Measurements from ENCODE around the gene CYP4Z1. TPM values are rescaled to one million over a fixed set of nuclear protein-coding genes. Genes with fewer than 3 reads are reported as not detected.

The CYP4Z1 gene
- total RNA-seq, 1 experiment from 2014 or later: not detected

DNA sequence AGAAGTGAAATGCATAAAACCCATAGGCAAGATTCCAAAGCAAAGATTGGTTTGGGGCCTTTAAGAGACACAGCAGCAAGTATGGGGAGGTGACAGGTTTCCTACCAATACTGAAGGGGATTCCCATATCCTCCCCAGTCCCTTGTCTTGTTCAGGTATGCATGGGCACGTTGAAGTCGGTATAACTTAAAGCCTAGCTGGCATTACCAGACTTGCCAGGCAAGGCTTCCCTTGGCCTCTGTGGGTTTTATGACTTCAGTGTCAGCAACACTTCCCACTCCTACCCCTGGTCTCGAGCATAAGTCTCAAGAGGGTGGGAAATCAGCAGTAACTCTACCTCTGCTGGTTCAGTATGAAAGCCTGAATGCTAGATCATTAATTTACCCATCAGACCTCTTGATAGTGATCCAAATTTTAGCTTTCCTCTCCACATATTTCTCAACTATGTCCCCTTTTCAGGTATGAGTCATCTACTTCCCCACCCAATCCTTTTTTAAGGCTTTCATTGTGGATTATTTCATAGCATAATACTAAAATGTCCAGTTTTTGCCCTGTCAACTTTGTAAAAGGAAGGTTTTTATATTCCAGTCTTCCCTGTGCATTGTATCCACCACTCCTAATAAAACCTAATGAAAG is 36.7 kb upstream of the CYP4Z1 start:
- CTCF ChIA-PET: no interaction called here
- H3K9ac ChIP-seq (ENCODE audit: low read length): peak overlapping the region; percentile 37; the same call in 1 of the 2 replicates
- H3K9me3 ChIP-seq (ENCODE audit: low read length): no peaks in the 10 kb centered on the region
- H3K4me2 ChIP-seq (ENCODE audit: low read length): peak overlapping the region; percentile 45
- no TSS peak for BruUV-seq (replicated peaks)
- H3K79me2 ChIP-seq (ENCODE audit: low read length): no peaks in the 10 kb centered on the region
- intact Hi-C loops (cut with micrococcal nuclease): no loop called here
- H3K27ac ChIP-seq (ENCODE audit: low read length): peak overlapping the region; percentile 82
- no peaks in the 10 kb centered on the region for H3K9me2 ChIP-seq (replicated peaks; ENCODE audit: low read length)
- 0 out of 2 replicates have a peak overlapping the region, but pooled peaks have one; percentile 9 for H3K4me3 ChIP-seq (ENCODE audit: low read length)
- no peaks in the 10 kb centered on the region for H3F3A ChIP-seq (ENCODE audit: low read length, unreplicated experiment)
- H2AFZ ChIP-seq (ENCODE audit: low read length): peak overlapping the region; percentile 36; the same call in 1 of the 2 replicates
- H3K4me1 ChIP-seq (ENCODE audit: insufficient read depth, low read length): peaks cover 32% of the 10 kb centered on the region
- no peaks in the 10 kb centered on the region for H3K36me3 ChIP-seq (ENCODE audit: low read depth, low read length)
- ATAC-seq (peak; percentile 39), DNase-seq (peak; percentile 28)
- no peaks in the 10 kb centered on the region for H4K20me1 ChIP-seq (ENCODE audit: low read length)
- POLR2A ChIA-PET (ENCODE audit: unreplicated experiment): no interaction called here
- TF ChIP-seq EZH2 (IDR thresholded peaks at IDR 0.05; ENCODE audit: low read length, unreplicated experiment) (no peak), CTCF (conservative IDR thresholded peaks at IDR 0.05; ENCODE audit: low read depth, low read length) (no peak), EZH2phosphoT487 (IDR thresholded peaks at IDR 0.05; ENCODE audit: borderline replicate concordance, low read length) (no peak)
- H3K27me3 ChIP-seq (ENCODE audit: low read length): no peaks in the 10 kb centered on the region

GRCh38 chr1:47031059-47031458 is 36.0 kb upstream of the CYP4Z1 start:
- POLR2A ChIA-PET (ENCODE audit: unreplicated experiment): no interaction called here

GRCh38 chr1:47031585-47031984 is 35.4 kb upstream of the CYP4Z1 start:
- POLR2A ChIA-PET (ENCODE audit: unreplicated experiment): no interaction called here
- no peaks in the 10 kb centered on the region for H3F3A ChIP-seq (ENCODE audit: low read length, unreplicated experiment)
- CTCF ChIA-PET: interaction anchor here (0.6 kb wide), 1 partner anchor 157 kb away, joined by 3 read pairs; no protein-coding TSS in a partner anchor

More at GRCh38 chr1:47031059-47031458, 36.0 kb upstream of the CYP4Z1 start:
- CTCF ChIA-PET: no interaction called here
- peak overlapping the region; percentile 82 for H3K27ac ChIP-seq (ENCODE audit: low read length)
- no peaks in the 10 kb centered on the region for H4K20me1 ChIP-seq (ENCODE audit: low read length)
- no peaks in the 10 kb centered on the region for H3F3A ChIP-seq (ENCODE audit: low read length, unreplicated experiment)
- BruUV-seq (replicated peaks): no TSS peak
- intact Hi-C loops (cut with micrococcal nuclease): no loop called here
- H2AFZ ChIP-seq (ENCODE audit: low read length): peak overlapping the region; percentile 36; the same call in 1 of the 2 replicates
- H3K9me3 ChIP-seq (ENCODE audit: low read length): no peaks in the 10 kb centered on the region
- H3K27me3 ChIP-seq (ENCODE audit: low read length): no peaks in the 10 kb centered on the region
- peak; percentile 79 for DNase-seq
- H3K79me2 ChIP-seq (ENCODE audit: low read length): no peaks in the 10 kb centered on the region
- H3K4me1 ChIP-seq (ENCODE audit: insufficient read depth, low read length): peaks cover 32% of the 10 kb centered on the region
- peak overlapping the region; percentile 45 for H3K4me2 ChIP-seq (ENCODE audit: low read length)
- no peak for TF ChIP-seq EZH2phosphoT487 (IDR thresholded peaks at IDR 0.05; ENCODE audit: borderline replicate concordance, low read length)
- no peaks in the 10 kb centered on the region for H3K9me2 ChIP-seq (replicated peaks; ENCODE audit: low read length)
- peak; percentile 82 for ATAC-seq
- 0 out of 2 replicates have a peak overlapping the region, but pooled peaks have one; percentile 9 for H3K4me3 ChIP-seq (ENCODE audit: low read length)
- H3K9ac ChIP-seq (ENCODE audit: low read length): no peak overlapping the region
- no peaks in the 10 kb centered on the region for H3K36me3 ChIP-seq (ENCODE audit: low read depth, low read length)

More at GRCh38 chr1:47031585-47031984, 35.4 kb upstream of the CYP4Z1 start:
- Histone ChIP-seq H3K4me3 (ENCODE audit: low read length) (no peak overlapping the region), H2AFZ (ENCODE audit: low read length) (no peak overlapping the region), H3K27ac (ENCODE audit: low read length) (peak overlapping the region; percentile 82), H3K4me1 (ENCODE audit: insufficient read depth, low read length) (peaks cover 32% of the 10 kb centered on the region), H3K9ac (ENCODE audit: low read length) (no peak overlapping the region), H3K79me2 (ENCODE audit: low read length) (no peaks in the 10 kb centered on the region), H3K27me3 (ENCODE audit: low read length) (0 out of 2 replicates have a peak, but pooled peaks cover 2% of the 10 kb centered on the region), H3K9me2 (replicated peaks; ENCODE audit: low read length) (no peaks in the 10 kb centered on the region), H3K36me3 (ENCODE audit: low read depth, low read length) (no peaks in the 10 kb centered on the region), H3K4me2 (ENCODE audit: low read length) (peak overlapping the region; percentile 45), H4K20me1 (ENCODE audit: low read length) (no peaks in the 10 kb centered on the region), H3K9me3 (ENCODE audit: low read length) (no peaks in the 10 kb centered on the region)
- DNase-seq (no peak), ATAC-seq (no peak)
- BruUV-seq (replicated peaks): no TSS peak
- TF ChIP-seq EZH2phosphoT487 (IDR thresholded peaks at IDR 0.05; ENCODE audit: borderline replicate concordance, low read length) (no peak), CTCF (conservative IDR thresholded peaks at IDR 0.05; ENCODE audit: low read depth, low read length) (no peak), EZH2 (IDR thresholded peaks at IDR 0.05; ENCODE audit: low read length, unreplicated experiment) (no peak)
- intact Hi-C loops (cut with micrococcal nuclease): no loop called here
